Esophagus squamous epithelium (tissue), 5 donors: ENCODE results near the gene CERS3. TPM values are rescaled to one million over a fixed set of nuclear protein-coding genes. Genes with fewer than 3 reads are reported as not detected.

Experiments used
- DNase-seq: peaks from one replicate; lab custom pipeline; 2025; lab: John Stamatoyannopoulos, UW
- H3K27ac ChIP-seq, 4 donors: fragments of 200-600 bp; sonication (generic); one replicate each; pipeline ENCODE4 v1.5.1; 2016 to 2019; ENCODE audit warnings: mild to moderate bottlenecking in 1 of 4
- H3K27me3 ChIP-seq, 4 donors: fragments of 200-600 bp; sonication (generic); 1 replicate in 3 of 4; 2 replicates in 1 of 4; pipeline versions ENCODE4 v1.5.1 to v1.6.0; 2017 to 2021; ENCODE audit warnings: antibody characterized with exemption in 1 of 4
- H3K36me3 ChIP-seq, 3 donors: fragments of 200-600 bp; sonication (generic); one replicate each; pipeline ENCODE4 v1.5.1; 2016 to 2019
- H3K4me1 ChIP-seq, 3 donors: fragments of 200-600 bp; sonication (generic); one replicate each; pipeline ENCODE4 v1.5.1; 2017 to 2019
- H3K4me3 ChIP-seq, 4 donors: fragments of 200-600 bp; sonication (generic); 1 replicate in 3 of 4; 2 replicates in 1 of 4; pipeline ENCODE4 v1.5.1; 2016 to 2019; ENCODE audit warnings: mild to moderate bottlenecking in 2 of 4, moderate library complexity in 1 of 4
- H3K9me3 ChIP-seq, 3 donors: fragments of 200-600 bp; sonication (generic); one replicate each; pipeline ENCODE4 v1.5.1; 2016 to 2019
- POLR2A ChIP-seq, 4 donors: fragments of 450-650 bp; IDR thresholded peaks; one replicate each; pipeline ENCODE4 v1.6.1; 2017; ENCODE audit warnings: antibody characterized with exemption in 4 of 4, mild to moderate bottlenecking in 4 of 4, moderate library complexity in 3 of 4
- whole genome bisulfite sequencing, 2 donors: methylation state at CpG; one replicate each; pipeline ENCODE4 v1.1.5; 2018; 5-methylcytosine and 5-hydroxymethylcytosine counted together
- intact Hi-C: fragments of 100-400 bp; cut with DNase I; formaldehyde crosslinking; loops from one replicate; pipeline ENCODE4 v1.15.0; 2022
- small RNA-seq, 4 donors: library from RNA; depleted of rRNA; stranded (forward); fragments of <200 nt; gene quantifications; one replicate each; pipeline ENCODE3, GENCODE V24; 2016
- total RNA-seq, 4 donors: library from RNA; depleted of rRNA; stranded (reverse); fragments of >200 nt; gene quantifications; one replicate each; pipeline ENCODE4 v1.1.0, GENCODE V29; 2016
- TF ChIP-seq, protein P1 (sequence below), 6 experiments: fragments of 450-650 bp in 4 of 6; fragments of 200-600 bp in 2 of 6; sonication (generic) in 2 of 6; IDR thresholded peaks; one replicate each; pipeline ENCODE4 v1.5.1; 2016 to 2019; ENCODE audit warnings: antibody characterized with exemption in 6 of 6, mild to moderate bottlenecking in 4 of 6, moderate library complexity in 4 of 6
- donor health status: DM: yes; HTN: yes; CAD: no.

The CERS3 gene
- total RNA-seq, 4 donors from 2014 or later: 38.5 to 133 (median 81.9) TPM

GRCh38 chr15:100373120-100373896 lies 155.4 kb downstream of the CERS3 start:
- Histone ChIP-seq H3K27ac (peak overlapping the region; percentile 59 to 85 (median 76)), H3K9me3 (peaks cover 0 to 9% (median 0%) of the 10 kb centered on the region in 3 donors), H3K27me3 (peaks cover 0 to 12% (median 0%) of the 10 kb centered on the region in 4 donors), H3K4me1 (peaks cover 0 to 22% (median 0%) of the 10 kb centered on the region in 3 donors), H3K36me3 (no peaks in the 10 kb centered on the region), H3K4me3 (peak overlapping the region; percentile 47 to 79 (median 58))
- TF ChIP-seq POLR2A (IDR thresholded peaks at IDR 0.05): no peak
- TF ChIP-seq, protein P1, sequence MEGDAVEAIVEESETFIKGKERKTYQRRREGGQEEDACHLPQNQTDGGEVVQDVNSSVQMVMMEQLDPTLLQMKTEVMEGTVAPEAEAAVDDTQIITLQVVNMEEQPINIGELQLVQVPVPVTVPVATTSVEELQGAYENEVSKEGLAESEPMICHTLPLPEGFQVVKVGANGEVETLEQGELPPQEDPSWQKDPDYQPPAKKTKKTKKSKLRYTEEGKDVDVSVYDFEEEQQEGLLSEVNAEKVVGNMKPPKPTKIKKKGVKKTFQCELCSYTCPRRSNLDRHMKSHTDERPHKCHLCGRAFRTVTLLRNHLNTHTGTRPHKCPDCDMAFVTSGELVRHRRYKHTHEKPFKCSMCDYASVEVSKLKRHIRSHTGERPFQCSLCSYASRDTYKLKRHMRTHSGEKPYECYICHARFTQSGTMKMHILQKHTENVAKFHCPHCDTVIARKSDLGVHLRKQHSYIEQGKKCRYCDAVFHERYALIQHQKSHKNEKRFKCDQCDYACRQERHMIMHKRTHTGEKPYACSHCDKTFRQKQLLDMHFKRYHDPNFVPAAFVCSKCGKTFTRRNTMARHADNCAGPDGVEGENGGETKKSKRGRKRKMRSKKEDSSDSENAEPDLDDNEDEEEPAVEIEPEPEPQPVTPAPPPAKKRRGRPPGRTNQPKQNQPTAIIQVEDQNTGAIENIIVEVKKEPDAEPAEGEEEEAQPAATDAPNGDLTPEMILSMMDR (IDR thresholded peaks at IDR 0.05): no peak
- intact Hi-C loops: no loop called here
- DNase-seq: no peak
- 4 to 13% methylated on average over 3 to 5 of the region's 82 CpGs for WGBS, 2 donors

- Histone ChIP-seq H3K9me3 (peaks cover 0 to 9% (median 0%) of the 10 kb centered on the region in 3 donors), H3K36me3 (no peaks in the 10 kb centered on the region), H3K27me3 (peaks cover 0 to 12% (median 0%) of the 10 kb centered on the region in 4 donors), H3K27ac (peak overlapping the region; percentile 59 to 85 (median 76)), H3K4me1 (peaks cover 0 to 22% (median 0%) of the 10 kb centered on the region in 3 donors), H3K4me3 (peak overlapping the region; percentile 47 to 79 (median 58))
- no peak for DNase-seq
- 6 to 14% methylated on average over 9 of the region's 9 CpGs for WGBS, 2 donors
- intact Hi-C loops: no loop called here
- no peak for TF ChIP-seq POLR2A (IDR thresholded peaks at IDR 0.05)
- TF ChIP-seq, protein P1 (IDR thresholded peaks at IDR 0.05): no peak
Measured at GRCh38 chr15:100372739-100373119, 156.0 kb downstream of the CERS3 start.

GRCh38 chr15:100355342-100355741 lies 173.4 kb downstream of the CERS3 start:
- Histone ChIP-seq H3K4me3 (no peak overlapping the region), H3K9me3 (no peaks in the 10 kb centered on the region), H3K4me1 (peaks cover 0 to 14% (median 3%) of the 10 kb centered on the region in 3 donors), H3K27ac (no peak overlapping the region), H3K36me3 (no peaks in the 10 kb centered on the region), H3K27me3 (no peaks in the 10 kb centered on the region)
- DNase-seq: no peak
- intact Hi-C loops: no loop called here
- no peak for TF ChIP-seq POLR2A (IDR thresholded peaks at IDR 0.05)
- WGBS, 2 donors: 60 to 62% methylated on average over 2 of the region's 2 CpGs

- intact Hi-C loops: no loop called here
- no peaks in the 10 kb centered on the region for H3K36me3 ChIP-seq
- H3K4me1 ChIP-seq: peaks cover 0 to 29% (median 6%) of the 10 kb centered on the region in 3 donors
- H3K27me3 ChIP-seq: no peaks in the 10 kb centered on the region
- TF ChIP-seq, protein P1 (IDR thresholded peaks at IDR 0.05): no peak
- TF ChIP-seq POLR2A (IDR thresholded peaks at IDR 0.05): no peak
- WGBS, 2 donors: 57 to 88% methylated on average over 3 of the region's 3 CpGs
- no peaks in the 10 kb centered on the region for H3K9me3 ChIP-seq
- no peak overlapping the region for H3K4me3 ChIP-seq
- no peak overlapping the region for H3K27ac ChIP-seq
- no peak for DNase-seq
Measured at GRCh38 chr15:100353449-100353848, 175.3 kb downstream of the CERS3 start.

DNA sequence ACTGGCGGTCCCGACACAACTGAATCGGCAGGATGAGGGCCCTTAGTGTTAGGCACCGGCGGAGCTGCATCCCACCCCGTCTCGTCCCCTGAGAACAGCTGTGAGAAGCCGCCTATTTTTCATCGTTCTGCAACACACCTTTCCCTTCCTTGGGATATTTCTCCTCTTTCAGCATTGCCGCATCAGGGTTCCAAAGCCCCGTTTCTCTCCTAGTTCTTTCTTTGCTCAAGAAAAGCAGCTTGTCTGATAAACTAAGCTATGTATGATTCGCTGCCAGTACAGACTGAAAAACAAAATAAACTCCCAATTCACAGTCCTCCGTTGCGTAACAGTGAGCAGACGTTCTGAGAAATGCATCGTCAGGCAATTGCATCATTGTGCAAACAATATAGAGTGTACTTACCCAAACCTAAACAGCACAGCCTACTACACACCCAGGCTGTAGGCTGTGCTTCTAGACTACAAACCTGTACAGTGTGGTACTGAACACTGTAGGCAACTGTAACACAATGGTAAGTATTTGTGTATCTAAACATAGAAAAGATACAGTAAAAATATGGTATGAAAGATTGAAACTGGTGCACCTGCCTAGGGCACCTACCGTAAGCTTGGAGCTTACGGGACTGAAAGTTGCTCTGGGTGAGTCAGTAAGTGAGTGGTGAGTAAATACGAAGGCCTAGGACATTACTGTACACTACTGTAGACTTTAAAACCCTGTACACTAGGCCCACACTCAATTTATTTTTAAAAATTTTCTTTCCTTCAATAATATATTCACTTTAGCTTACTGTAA lies 178.1 kb downstream of the CERS3 start:
- intact Hi-C loops: no loop called here
- TF ChIP-seq, protein P1 (IDR thresholded peaks at IDR 0.05): no peak
- WGBS, 2 donors: 11 to 29% methylated on average over 19 of the region's 19 CpGs

More for the DNA sequence above, 178.1 kb downstream of the CERS3 start:
- Histone ChIP-seq H3K27ac (peak overlapping the region; percentile 92 to 99 (median 96)), H3K27me3 (no peaks in the 10 kb centered on the region), H3K36me3 (no peaks in the 10 kb centered on the region), H3K9me3 (no peaks in the 10 kb centered on the region), H3K4me3 (peak overlapping the region; percentile 69 to 93 (median 77)), H3K4me1 (peaks cover 0 to 29% (median 6%) of the 10 kb centered on the region in 3 donors)
- DNase-seq: no peak

Small RNA genes within 50 kb of the gene (small RNA-seq; reads per million reads assigned to genes)
- gene RNU6-181P (0 reads per million in 4 donors), gene RNU6-322P (0 reads per million in 4 donors)

Other genes starting within 250 kb of the CERS3 start
- gene ADAMTS17, start 187.0 kb downstream of the CERS3 start, total RNA-seq: 10 to 100 TPM in 1 of 4 donors, 1 to 10 TPM in 3; 4.5 to 11.4 (median 6.6) TPM
- gene LINS1, start 73.2 kb upstream of the CERS3 start, total RNA-seq: 10 to 100 TPM in 3 of 4 donors, 1 to 10 TPM in 1; 9.1 to 44.6 (median 19.4) TPM
- 10 to 100 TPM in 3 of 4 donors, 1 to 10 TPM in 1; 9.7 to 12.3 (median 12.0) TPM for gene ASB7, start 73.6 kb upstream of the CERS3 start, total RNA-seq